Neural crest cell (in vitro differentiated cells): ENCODE measurements around the gene C17orf58. TPM values are rescaled to one million over a fixed set of nuclear protein-coding genes. Genes with fewer than 3 reads are reported as not detected.
A peak's percentile ranks its signal among the peaks of the same experiment; 100 is the strongest.

Experiments used
- DNase-seq: peaks from one replicate; pipeline ENCODE4 v3.0.0; 2021; ENCODE audit warnings: low read depth, mixed read lengths, low spot score
- H3K27ac Mint-ChIP-seq: one replicate; pipeline ENCODE4 v1.8.0; 2021; ENCODE audit warnings: mild to moderate bottlenecking, mixed read lengths; ENCODE audit not compliant: unreplicated experiment
- H3K27me3 Mint-ChIP-seq: 2 replicates; pipeline ENCODE4 v1.8.0; 2021; ENCODE audit warnings: low read depth, mild to moderate bottlenecking, mixed read lengths
- H3K36me3 Mint-ChIP-seq: 2 replicates; pipeline ENCODE4 v1.8.0; 2021; ENCODE audit warnings: low read depth, mild to moderate bottlenecking, mixed read lengths
- H3K4me1 Mint-ChIP-seq: 2 replicates; pipeline ENCODE4 v1.8.0; 2021; ENCODE audit warnings: mixed read lengths
- H3K4me3 Mint-ChIP-seq: one replicate; pipeline ENCODE4 v1.8.0; 2021; ENCODE audit warnings: mild to moderate bottlenecking, mixed read lengths
- H3K9me3 Mint-ChIP-seq: 2 replicates; pipeline ENCODE4 v1.8.0; 2021; ENCODE audit warnings: mixed read lengths
- CTCF ChIP-seq: fragments of 200-600 bp; sonication (generic); conservative IDR thresholded peaks from 2 replicates; pipeline ENCODE4 v1.5.0; 2021; ENCODE audit warnings: antibody characterized with exemption, mild to moderate bottlenecking
- total RNA-seq: library from RNA; stranded (reverse); gene quantifications from 2 replicates; pipeline ENCODE4 v1.2.1, GENCODE V29; 2021

The C17orf58 gene
- total RNA-seq, 1 donor from 2014 or later = 16.4 TPM

- Mint-ChIP-seq H3K4me1 (peaks cover 9% of the 10 kb centered on the region), H3K36me3 (no peaks in the 10 kb centered on the region), H3K9me3 (no peaks in the 10 kb centered on the region), H3K27ac (no peak overlapping the region), H3K27me3 (peaks cover 3% of the 10 kb centered on the region), H3K4me3 (peak overlapping the region; percentile 42)
- TF ChIP-seq CTCF = peak; percentile 72
- peak; percentile 67 for DNase-seq
Measured at GRCh38 chr17:68011199-68011665, 15.0 kb upstream of the C17orf58 start.

- Mint-ChIP-seq H3K27me3 (no peaks in the 10 kb centered on the region), H3K9me3 (no peaks in the 10 kb centered on the region), H3K4me1 (peaks cover 6% of the 10 kb centered on the region), H3K27ac (no peak overlapping the region), H3K4me3 (no peak overlapping the region), H3K36me3 (no peaks in the 10 kb centered on the region)
- DNase-seq = no peak
- TF ChIP-seq CTCF = no peak
Measured at GRCh38 chr17:68006797-68007196, 10.5 kb upstream of the C17orf58 start.

DNA sequence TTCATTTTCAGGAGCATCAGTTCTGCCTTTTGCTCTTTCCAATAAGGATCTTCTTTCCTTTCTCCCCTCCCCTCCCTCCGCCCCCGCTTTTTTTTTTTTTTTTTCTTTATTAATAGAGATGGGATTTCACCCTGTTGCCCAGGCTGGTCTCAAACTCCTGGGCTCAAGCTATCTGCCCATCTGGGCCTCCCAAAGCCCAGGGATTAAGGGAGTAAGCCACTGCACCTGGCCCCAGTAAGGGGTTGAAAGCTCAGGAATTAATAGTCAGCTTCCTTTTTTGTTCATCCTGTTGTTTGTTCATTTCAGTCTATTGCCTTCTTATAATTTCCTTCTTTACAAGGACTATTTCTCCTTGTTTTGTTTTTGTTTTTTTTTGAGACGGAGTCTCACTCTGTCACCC is 7.9 kb upstream of the C17orf58 start:
- Mint-ChIP-seq H3K36me3 (no peaks in the 10 kb centered on the region), H3K4me1 (no peaks in the 10 kb centered on the region), H3K27ac (no peak overlapping the region), H3K4me3 (no peak overlapping the region), H3K27me3 (no peaks in the 10 kb centered on the region), H3K9me3 (no peaks in the 10 kb centered on the region)
- no peak for DNase-seq
- TF ChIP-seq CTCF = no peak

- no peak overlapping the region for H3K4me3 Mint-ChIP-seq
- H3K27ac Mint-ChIP-seq = no peak overlapping the region
- TF ChIP-seq CTCF = no peak
- no peak for DNase-seq
- no peaks in the 10 kb centered on the region for H3K36me3 Mint-ChIP-seq
- H3K27me3 Mint-ChIP-seq = peaks cover 23% of the 10 kb centered on the region
- H3K9me3 Mint-ChIP-seq = no peaks in the 10 kb centered on the region
- H3K4me1 Mint-ChIP-seq = peaks cover 22% of the 10 kb centered on the region
Measured at GRCh38 chr17:67999291-67999911, 3.1 kb upstream of the C17orf58 start.

DNA sequence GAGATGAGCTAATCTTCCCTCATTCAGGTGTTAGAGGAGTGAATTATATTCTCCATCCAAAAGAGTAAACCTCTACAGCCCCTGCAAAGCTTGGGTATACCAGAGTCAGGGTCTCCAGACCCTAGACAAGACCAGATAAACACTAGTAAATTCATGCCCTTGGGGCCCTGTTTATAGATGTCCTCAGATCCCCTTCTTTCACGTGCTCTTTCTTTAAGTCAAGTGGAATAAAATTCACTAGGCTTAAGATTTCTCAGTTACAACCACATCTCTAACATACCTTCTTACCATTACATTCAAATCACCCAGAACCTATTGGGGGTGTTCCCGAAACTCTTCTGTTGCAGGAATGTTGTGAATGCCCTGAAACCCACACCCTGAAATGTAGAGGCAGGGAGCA is 2.2 kb upstream of the C17orf58 start:
- no peak for DNase-seq
- Mint-ChIP-seq H3K36me3 (no peaks in the 10 kb centered on the region), H3K4me1 (peaks cover 27% of the 10 kb centered on the region), H3K4me3 (peak overlapping the region; percentile 82), H3K27me3 (peaks cover 23% of the 10 kb centered on the region), H3K9me3 (no peaks in the 10 kb centered on the region), H3K27ac (no peak overlapping the region)
- no peak for TF ChIP-seq CTCF
